B cell (primary cell): ENCODE measurements around the gene PVALEF.

Experiments
- EZH2 ChIP-seq: IDR thresholded peaks from 2 replicates; pipeline ENCODE4 v1.6.1; 2012; ENCODE audit warnings: borderline replicate concordance, low read depth, mild to moderate bottlenecking, moderate library complexity, low read length; ENCODE audit not compliant: insufficient read depth, poor library complexity, severe bottlenecking
- TF ChIP-seq, protein P1 (sequence below): fragments of 200-600 bp; IDR thresholded peaks from one replicate; pipeline ENCODE4 v1.8.0; 2022; ENCODE audit warnings: antibody characterized with exemption, mild to moderate bottlenecking

DNA sequence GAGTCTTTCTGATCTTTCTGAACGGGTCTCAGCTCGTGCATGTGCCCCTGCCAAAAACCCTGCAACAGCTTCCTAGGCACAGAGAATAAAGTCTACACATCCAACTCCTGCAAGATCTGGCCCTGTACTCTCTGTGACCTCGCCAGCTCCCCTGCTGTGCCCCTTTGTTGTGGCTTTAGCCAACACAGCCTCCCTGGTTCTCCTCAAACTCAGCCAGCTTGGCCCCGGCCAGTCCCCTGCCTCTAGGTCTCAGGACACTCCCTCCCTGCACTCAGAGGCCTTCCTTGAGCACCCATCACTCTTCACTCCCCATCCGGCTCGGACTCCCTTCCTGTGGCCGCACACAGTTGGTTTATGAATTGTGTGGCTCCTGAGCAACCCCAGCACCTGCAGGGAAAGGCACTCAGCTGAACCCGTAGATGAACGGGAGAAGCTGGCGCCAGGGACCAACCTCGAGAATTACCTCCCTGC, 56.1 kb downstream of the PVALEF start:
- TF ChIP-seq, protein P1, sequence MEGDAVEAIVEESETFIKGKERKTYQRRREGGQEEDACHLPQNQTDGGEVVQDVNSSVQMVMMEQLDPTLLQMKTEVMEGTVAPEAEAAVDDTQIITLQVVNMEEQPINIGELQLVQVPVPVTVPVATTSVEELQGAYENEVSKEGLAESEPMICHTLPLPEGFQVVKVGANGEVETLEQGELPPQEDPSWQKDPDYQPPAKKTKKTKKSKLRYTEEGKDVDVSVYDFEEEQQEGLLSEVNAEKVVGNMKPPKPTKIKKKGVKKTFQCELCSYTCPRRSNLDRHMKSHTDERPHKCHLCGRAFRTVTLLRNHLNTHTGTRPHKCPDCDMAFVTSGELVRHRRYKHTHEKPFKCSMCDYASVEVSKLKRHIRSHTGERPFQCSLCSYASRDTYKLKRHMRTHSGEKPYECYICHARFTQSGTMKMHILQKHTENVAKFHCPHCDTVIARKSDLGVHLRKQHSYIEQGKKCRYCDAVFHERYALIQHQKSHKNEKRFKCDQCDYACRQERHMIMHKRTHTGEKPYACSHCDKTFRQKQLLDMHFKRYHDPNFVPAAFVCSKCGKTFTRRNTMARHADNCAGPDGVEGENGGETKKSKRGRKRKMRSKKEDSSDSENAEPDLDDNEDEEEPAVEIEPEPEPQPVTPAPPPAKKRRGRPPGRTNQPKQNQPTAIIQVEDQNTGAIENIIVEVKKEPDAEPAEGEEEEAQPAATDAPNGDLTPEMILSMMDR = no peak
- no peak for TF ChIP-seq EZH2
